ENCODE results near the gene TRIO. TPM values are rescaled to one million over a fixed set of nuclear protein-coding genes. Genes with fewer than 3 reads are reported as not detected.

The TRIO gene
- total and polyA plus RNA-seq, 2 donors (not counting 1 experiment from before 2014, with no cell fraction given) = 134 to 281 TPM

GRCh38 chr5:14518638-14519037, 375.5 kb downstream of the TRIO start:
- no peak overlapping the region for H3K27ac ChIP-seq (ENCODE audit: insufficient read depth, low read length)
- H3K9me3 ChIP-seq (ENCODE audit: control insufficient read depth, insufficient read depth, low read depth, low read length) = no peaks in the 10 kb centered on the region
- no peaks in the 10 kb centered on the region for H3K27me3 ChIP-seq (ENCODE audit: control insufficient read depth, insufficient read depth, low read length)
- no peak for DNase-seq (ENCODE audit: low read depth in 2 of 2)
- no peaks in the 10 kb centered on the region for H3K36me3 ChIP-seq (ENCODE audit: control insufficient read depth, insufficient read depth, low read length)
- TF ChIP-seq EZH2 (IDR thresholded peaks at IDR 0.05; ENCODE audit: low read length, missing control alignments) = no peak
- no peak for TF ChIP-seq CTCF (conservative IDR thresholded peaks at IDR 0.05 in 1 of 2, IDR thresholded peaks at IDR 0.05 in 1 of 2; ENCODE audit: low read depth in 1 of 2, low read length in 2 of 2)
- H3K79me2 ChIP-seq (ENCODE audit: control insufficient read depth, insufficient read depth, low read length) = no peaks in the 10 kb centered on the region
- H3K4me2 ChIP-seq (ENCODE audit: extremely low read depth, insufficient read depth, low read length) = no peak overlapping the region
- H4K20me1 ChIP-seq (ENCODE audit: control insufficient read depth, extremely low read depth, insufficient read depth, low read length) = no peaks in the 10 kb centered on the region
- no peaks in the 10 kb centered on the region for H3K4me1 ChIP-seq (ENCODE audit: control insufficient read depth, extremely low read depth, insufficient read depth, low read length)
- no peak overlapping the region for H3K4me3 ChIP-seq (replicated peaks in 1 of 4; ENCODE audit: control extremely low read depth in 1 of 4, insufficient read depth in 1 of 4, low read depth in 3 of 4, low read length in 4 of 4)
- no peak overlapping the region for H3K9ac ChIP-seq (ENCODE audit: insufficient read depth, low read length)
- H2AFZ ChIP-seq (ENCODE audit: low read length) = no peak overlapping the region

GRCh38 chr5:14521748-14522147, 378.6 kb downstream of the TRIO start:
- Histone ChIP-seq H3K27me3 (ENCODE audit: control insufficient read depth, insufficient read depth, low read length) (no peaks in the 10 kb centered on the region), H4K20me1 (ENCODE audit: control insufficient read depth, extremely low read depth, insufficient read depth, low read length) (no peaks in the 10 kb centered on the region), H3K79me2 (ENCODE audit: control insufficient read depth, insufficient read depth, low read length) (no peaks in the 10 kb centered on the region)

GRCh38 chr5:14522721-14523120, 379.6 kb downstream of the TRIO start:
- TF ChIP-seq CTCF (conservative IDR thresholded peaks at IDR 0.05 in 1 of 2, IDR thresholded peaks at IDR 0.05 in 1 of 2; ENCODE audit: low read depth in 1 of 2, low read length in 2 of 2) (no peak), EZH2 (IDR thresholded peaks at IDR 0.05; ENCODE audit: low read length, missing control alignments) (no peak)
- Histone ChIP-seq H3K79me2 (ENCODE audit: control insufficient read depth, insufficient read depth, low read length) (no peaks in the 10 kb centered on the region), H3K9ac (ENCODE audit: insufficient read depth, low read length) (no peak overlapping the region), H3K4me2 (ENCODE audit: extremely low read depth, insufficient read depth, low read length) (no peak overlapping the region), H3K27me3 (ENCODE audit: control insufficient read depth, insufficient read depth, low read length) (no peaks in the 10 kb centered on the region), H3K4me3 (replicated peaks in 1 of 4; ENCODE audit: control extremely low read depth in 1 of 4, insufficient read depth in 1 of 4, low read depth in 3 of 4, low read length in 4 of 4) (no peak overlapping the region), H3K36me3 (ENCODE audit: control insufficient read depth, insufficient read depth, low read length) (no peaks in the 10 kb centered on the region), H3K4me1 (ENCODE audit: control insufficient read depth, extremely low read depth, insufficient read depth, low read length) (no peaks in the 10 kb centered on the region), H3K27ac (ENCODE audit: insufficient read depth, low read length) (no peak overlapping the region), H3K9me3 (ENCODE audit: control insufficient read depth, insufficient read depth, low read depth, low read length) (no peaks in the 10 kb centered on the region), H4K20me1 (ENCODE audit: control insufficient read depth, extremely low read depth, insufficient read depth, low read length) (no peaks in the 10 kb centered on the region), H2AFZ (ENCODE audit: low read length) (no peak overlapping the region)
- no peak for DNase-seq (ENCODE audit: low read depth in 2 of 2)

More at GRCh38 chr5:14521748-14522147, 378.6 kb downstream of the TRIO start:
- Histone ChIP-seq H3K4me1 (ENCODE audit: control insufficient read depth, extremely low read depth, insufficient read depth, low read length) (no peaks in the 10 kb centered on the region), H3K36me3 (ENCODE audit: control insufficient read depth, insufficient read depth, low read length) (no peaks in the 10 kb centered on the region), H3K27ac (ENCODE audit: insufficient read depth, low read length) (no peak overlapping the region), H3K9ac (ENCODE audit: insufficient read depth, low read length) (no peak overlapping the region), H2AFZ (ENCODE audit: low read length) (no peak overlapping the region), H3K4me3 (replicated peaks in 1 of 4; ENCODE audit: control extremely low read depth in 1 of 4, insufficient read depth in 1 of 4, low read depth in 3 of 4, low read length in 4 of 4) (no peak overlapping the region), H3K4me2 (ENCODE audit: extremely low read depth, insufficient read depth, low read length) (no peak overlapping the region), H3K9me3 (ENCODE audit: control insufficient read depth, insufficient read depth, low read depth, low read length) (no peaks in the 10 kb centered on the region)
- DNase-seq (ENCODE audit: low read depth in 2 of 2) = no peak
- TF ChIP-seq EZH2 (IDR thresholded peaks at IDR 0.05; ENCODE audit: low read length, missing control alignments) = no peak
- no peak for TF ChIP-seq CTCF (conservative IDR thresholded peaks at IDR 0.05 in 1 of 2, IDR thresholded peaks at IDR 0.05 in 1 of 2; ENCODE audit: low read depth in 1 of 2, low read length in 2 of 2)
